ENCODE data around the gene ERC2.

Gene ERC2

DNA sequence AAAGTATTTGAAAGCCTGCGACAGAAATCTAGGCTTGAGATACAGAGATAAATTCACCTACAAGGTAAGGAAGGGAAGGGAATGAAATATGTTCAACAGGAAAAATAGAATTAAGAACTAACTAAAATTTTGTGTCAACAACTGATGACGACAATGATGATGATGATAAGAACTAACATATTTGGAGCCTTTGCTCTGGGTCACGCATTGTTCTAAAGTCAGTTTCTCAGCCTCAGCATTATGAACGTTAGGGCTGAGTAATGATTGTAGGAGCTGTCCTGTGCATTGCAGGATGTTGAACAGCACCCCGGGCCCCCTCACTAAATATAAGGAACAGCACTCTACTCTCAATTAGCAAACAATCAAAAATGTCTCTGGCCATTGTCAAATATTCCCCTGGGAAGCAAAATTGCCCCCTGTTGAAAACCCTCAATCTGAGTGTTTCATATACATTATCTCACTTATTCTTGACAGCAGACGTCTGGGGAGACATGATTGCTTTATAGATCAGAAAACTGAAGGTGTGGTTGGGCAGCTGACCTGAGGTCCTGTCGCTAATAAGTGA lies 88.5 kb downstream of the ERC2 start:
- TF ChIP-seq, protein P1, sequence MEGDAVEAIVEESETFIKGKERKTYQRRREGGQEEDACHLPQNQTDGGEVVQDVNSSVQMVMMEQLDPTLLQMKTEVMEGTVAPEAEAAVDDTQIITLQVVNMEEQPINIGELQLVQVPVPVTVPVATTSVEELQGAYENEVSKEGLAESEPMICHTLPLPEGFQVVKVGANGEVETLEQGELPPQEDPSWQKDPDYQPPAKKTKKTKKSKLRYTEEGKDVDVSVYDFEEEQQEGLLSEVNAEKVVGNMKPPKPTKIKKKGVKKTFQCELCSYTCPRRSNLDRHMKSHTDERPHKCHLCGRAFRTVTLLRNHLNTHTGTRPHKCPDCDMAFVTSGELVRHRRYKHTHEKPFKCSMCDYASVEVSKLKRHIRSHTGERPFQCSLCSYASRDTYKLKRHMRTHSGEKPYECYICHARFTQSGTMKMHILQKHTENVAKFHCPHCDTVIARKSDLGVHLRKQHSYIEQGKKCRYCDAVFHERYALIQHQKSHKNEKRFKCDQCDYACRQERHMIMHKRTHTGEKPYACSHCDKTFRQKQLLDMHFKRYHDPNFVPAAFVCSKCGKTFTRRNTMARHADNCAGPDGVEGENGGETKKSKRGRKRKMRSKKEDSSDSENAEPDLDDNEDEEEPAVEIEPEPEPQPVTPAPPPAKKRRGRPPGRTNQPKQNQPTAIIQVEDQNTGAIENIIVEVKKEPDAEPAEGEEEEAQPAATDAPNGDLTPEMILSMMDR (IDR thresholded peaks at IDR 0.05; ENCODE audit: low read depth, low read length, missing control alignments), result no peak
- no peak overlapping the region for H3K4me3 ChIP-seq (ENCODE audit: low read depth, low read length)
- in situ Hi-C loops (cut with HindIII; ENCODE audit: low sequenced_read_pairs), result no loop called here
- DNase-seq (ENCODE audit: low read depth), result no peak

DNA sequence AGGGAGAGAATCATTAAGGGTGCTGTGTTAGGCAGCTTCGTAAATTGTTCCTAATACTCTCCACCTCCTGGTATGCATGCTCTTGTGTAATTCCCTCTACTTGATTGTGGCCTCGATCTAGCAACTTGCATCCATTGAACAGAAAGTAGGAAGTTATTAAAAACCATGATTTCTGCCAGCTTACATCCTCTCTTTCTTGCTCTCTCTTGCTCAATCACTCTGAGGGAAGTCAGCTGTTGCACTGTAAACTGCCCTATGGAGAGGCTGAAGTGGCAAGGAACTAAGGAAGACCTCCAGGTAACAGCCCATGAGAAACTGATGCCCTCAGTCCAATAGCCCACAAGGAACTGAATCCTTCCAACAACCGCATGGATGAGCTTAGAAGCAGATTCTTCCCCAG lies 92.6 kb downstream of the ERC2 start:
- TF ChIP-seq, protein P1 (IDR thresholded peaks at IDR 0.05; ENCODE audit: low read depth, low read length, missing control alignments), result no peak
- in situ Hi-C loops (cut with HindIII; ENCODE audit: low sequenced_read_pairs), result no loop called here
- no peak overlapping the region for H3K4me3 ChIP-seq (ENCODE audit: low read depth, low read length)
- no peak for DNase-seq (ENCODE audit: low read depth)

DNA sequence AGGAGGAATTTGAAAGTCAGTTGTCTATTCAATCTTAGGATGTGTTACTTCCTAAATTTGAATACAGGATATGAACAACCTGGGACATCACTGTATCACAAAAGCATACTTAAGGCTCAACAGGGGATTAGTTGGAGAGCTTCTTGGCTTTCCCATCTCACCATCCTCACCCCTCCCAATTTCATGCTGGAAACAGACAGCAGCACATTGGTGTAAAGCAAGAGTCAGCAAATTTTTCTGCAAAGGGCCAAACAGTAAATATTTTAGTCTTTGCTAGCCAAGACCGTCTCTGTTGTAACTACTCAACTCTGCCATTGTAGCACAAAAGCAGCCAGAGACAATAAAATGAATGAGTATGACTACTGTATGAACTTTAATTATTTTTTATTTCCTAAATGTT lies 94.9 kb downstream of the ERC2 start:
- no peak for DNase-seq (ENCODE audit: low read depth)
- no peak overlapping the region for H3K4me3 ChIP-seq (ENCODE audit: low read depth, low read length)
- TF ChIP-seq, protein P1 (IDR thresholded peaks at IDR 0.05; ENCODE audit: low read depth, low read length, missing control alignments), result no peak
- in situ Hi-C loops (cut with HindIII; ENCODE audit: low sequenced_read_pairs), result no loop called here

DNA sequence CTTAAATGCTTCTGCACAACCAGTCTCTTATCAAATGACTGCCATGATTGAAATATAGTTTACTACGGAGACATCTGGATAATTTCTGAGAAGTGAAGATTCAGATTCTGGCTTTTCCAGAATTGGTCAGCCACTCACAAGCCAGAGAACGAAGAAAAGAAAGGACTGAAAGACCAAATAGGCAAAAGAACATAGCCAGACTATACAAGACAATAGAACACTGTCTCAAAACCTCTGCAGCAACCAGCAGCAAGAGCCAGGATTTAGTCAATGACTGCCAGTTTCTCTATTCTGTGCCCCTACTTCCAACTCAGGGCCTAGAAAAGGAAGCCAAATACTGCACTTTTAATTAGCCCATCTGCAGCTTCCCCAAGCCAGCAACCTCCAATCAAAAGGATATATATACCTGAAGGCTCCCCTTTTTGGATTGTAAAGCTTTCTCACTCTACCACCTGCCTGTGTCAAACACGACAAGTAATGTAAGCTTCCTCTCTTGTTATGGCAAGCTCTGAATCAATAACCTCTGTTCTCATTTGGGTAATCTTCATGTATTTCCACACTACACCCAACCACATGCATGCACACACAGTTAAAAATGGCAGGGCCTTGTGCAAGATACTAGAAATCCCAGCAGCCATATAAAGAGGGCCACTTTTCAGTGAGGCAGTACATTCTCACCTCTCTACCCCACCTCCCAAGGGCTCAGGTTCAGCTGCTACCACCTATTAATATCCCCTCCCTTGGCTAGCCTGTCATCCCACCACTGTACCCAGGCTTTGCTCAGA lies 97.1 kb downstream of the ERC2 start:
- TF ChIP-seq, protein P1 (IDR thresholded peaks at IDR 0.05; ENCODE audit: low read depth, low read length, missing control alignments), result no peak
- DNase-seq (ENCODE audit: low read depth), result no peak
- H3K4me3 ChIP-seq (ENCODE audit: low read depth, low read length), result no peak overlapping the region
- in situ Hi-C loops (cut with HindIII; ENCODE audit: low sequenced_read_pairs), result no loop called here

DNA sequence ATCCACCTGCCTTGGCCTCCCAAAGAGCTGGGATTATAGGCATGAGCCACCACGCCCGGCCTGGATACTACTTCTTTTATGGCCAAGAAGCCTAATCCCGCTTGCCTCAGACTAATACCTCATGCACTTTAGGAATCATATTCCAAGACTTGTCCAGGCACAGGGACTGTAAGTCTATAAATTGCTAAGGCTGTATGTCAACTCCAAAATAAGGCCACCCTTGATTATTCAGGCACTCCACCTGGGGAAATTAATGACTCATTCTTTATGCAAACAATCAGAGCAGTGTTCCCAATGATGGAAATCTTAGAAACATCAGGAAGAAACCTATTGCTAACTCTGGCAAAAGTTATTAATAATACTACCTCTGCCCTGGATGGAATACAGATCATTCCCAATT lies 98.4 kb downstream of the ERC2 start:
- TF ChIP-seq, protein P1 (IDR thresholded peaks at IDR 0.05; ENCODE audit: low read depth, low read length, missing control alignments), result no peak
- no peak for DNase-seq (ENCODE audit: low read depth)
- in situ Hi-C loops (cut with HindIII; ENCODE audit: low sequenced_read_pairs), result no loop called here
- no peak overlapping the region for H3K4me3 ChIP-seq (ENCODE audit: low read depth, low read length)

DNA sequence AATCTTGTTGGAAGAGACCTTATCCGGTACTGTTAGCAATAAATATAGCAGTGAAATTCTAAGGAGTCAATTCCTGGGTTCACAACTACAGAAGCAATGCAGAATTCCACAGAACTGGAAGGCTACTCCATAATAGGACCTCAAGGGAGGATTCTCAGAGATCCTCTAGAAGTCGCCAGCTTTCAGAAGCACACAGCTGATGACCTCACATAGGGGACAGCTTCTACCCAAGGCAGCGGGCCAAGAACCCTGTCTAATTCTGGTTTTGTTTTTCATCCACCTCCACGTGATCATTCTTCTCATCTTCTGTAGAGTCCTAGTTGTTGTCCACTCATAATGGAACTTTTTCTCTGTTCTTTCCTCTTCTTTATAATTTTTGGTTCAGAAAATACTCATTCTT lies 99.4 kb downstream of the ERC2 start:
- H3K4me3 ChIP-seq (ENCODE audit: low read depth, low read length), result no peak overlapping the region
- no peak for DNase-seq (ENCODE audit: low read depth)
- TF ChIP-seq, protein P1 (IDR thresholded peaks at IDR 0.05; ENCODE audit: low read depth, low read length, missing control alignments), result no peak
- in situ Hi-C loops (cut with HindIII; ENCODE audit: low sequenced_read_pairs), result no loop called here

Data from astrocyte of the cerebellum (primary cell).